ENCODE data around the gene TRPC4AP. TPM values are rescaled to one million over a fixed set of nuclear protein-coding genes. Genes with fewer than 3 reads are reported as not detected.

Gene TRPC4AP
- total and polyA plus RNA-seq, 10 of the 15 experiments (the other 5 are each of a cell fraction or from before 2014, with no cell fraction given), result 1.1 to 61.7 (median 41.2) TPM

DNA sequence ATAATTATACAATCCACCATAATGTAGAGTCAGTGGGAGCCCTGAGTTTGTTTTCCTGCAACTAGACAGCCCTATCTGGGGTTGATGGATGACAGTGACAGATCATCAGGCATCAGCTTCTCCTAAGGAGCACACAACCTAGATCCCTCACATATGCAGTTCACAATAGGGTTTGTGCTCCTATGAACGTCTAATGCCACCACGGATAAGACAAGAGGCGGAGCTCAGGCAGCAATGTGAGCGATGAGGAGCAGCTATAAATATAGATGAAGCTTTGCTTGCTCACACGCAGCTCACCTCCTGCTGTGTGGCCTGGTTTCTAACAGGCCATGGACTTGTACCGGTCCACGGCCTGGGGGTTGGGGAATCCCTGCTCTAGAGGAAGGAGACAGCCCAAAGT is 28.6 kb upstream of the TRPC4AP start:
- H3K27me3 ChIP-seq (replicated peaks in 1 of 2; ENCODE audit: control insufficient read depth in 2 of 2, insufficient read depth in 2 of 2, low read length in 1 of 2), result no peaks in the 10 kb centered on the region
- no peak overlapping the region for H2AFZ ChIP-seq (ENCODE audit: control insufficient read depth, low read depth, low read length)
- H3K4me1 ChIP-seq (ENCODE audit: control insufficient read depth, insufficient read depth, low read length), result no peaks in the 10 kb centered on the region
- FAIRE-seq (no peak), ATAC-seq (no peak), DNase-seq (ENCODE audit: low read depth, low spot score) (no peak)
- H3K36me3 ChIP-seq (ENCODE audit: control insufficient read depth in 2 of 2, insufficient read depth in 2 of 2, low read length in 1 of 2), result peaks cover 4 to 29% of the 10 kb centered on the region in 2 experiments
- WGBS (ENCODE audit: insufficient coverage, insufficient replicate concordance, low lambda C conversion rate, missing lambda C conversion rate), result 76% methylated on average over 7 of the region's 7 CpGs
- TF ChIP-seq RAD21 (IDR thresholded peaks at IDR 0.05; ENCODE audit: insufficient read depth, low read depth, low read length) (no peak), MEF2A (IDR thresholded peaks at IDR 0.05; ENCODE audit: insufficient read depth, low read depth, low read length) (no peak), RELA (IDR thresholded peaks at IDR 0.05; ENCODE audit: borderline replicate concordance, partially characterized antibody) (no peak), PAX8 (IDR thresholded peaks at IDR 0.05) (no peak), EGR1 (IDR thresholded peaks at IDR 0.05; ENCODE audit: borderline replicate concordance in 1 of 2, low read depth in 2 of 2, low read length in 2 of 2) (no peak), TCF7 (IDR thresholded peaks at IDR 0.05; ENCODE audit: borderline replicate concordance) (no peak), MEF2B (IDR thresholded peaks at IDR 0.05; ENCODE audit: partially characterized antibody, poor library complexity, severe bottlenecking) (no peak), ZNF274 (IDR thresholded peaks at IDR 0.05; ENCODE audit: insufficient read depth, insufficient read length) (no peak), TBL1XR1 (IDR thresholded peaks at IDR 0.05; ENCODE audit: low read depth, low read length) (no peak)
- TF ChIP-seq, protein P1, sequence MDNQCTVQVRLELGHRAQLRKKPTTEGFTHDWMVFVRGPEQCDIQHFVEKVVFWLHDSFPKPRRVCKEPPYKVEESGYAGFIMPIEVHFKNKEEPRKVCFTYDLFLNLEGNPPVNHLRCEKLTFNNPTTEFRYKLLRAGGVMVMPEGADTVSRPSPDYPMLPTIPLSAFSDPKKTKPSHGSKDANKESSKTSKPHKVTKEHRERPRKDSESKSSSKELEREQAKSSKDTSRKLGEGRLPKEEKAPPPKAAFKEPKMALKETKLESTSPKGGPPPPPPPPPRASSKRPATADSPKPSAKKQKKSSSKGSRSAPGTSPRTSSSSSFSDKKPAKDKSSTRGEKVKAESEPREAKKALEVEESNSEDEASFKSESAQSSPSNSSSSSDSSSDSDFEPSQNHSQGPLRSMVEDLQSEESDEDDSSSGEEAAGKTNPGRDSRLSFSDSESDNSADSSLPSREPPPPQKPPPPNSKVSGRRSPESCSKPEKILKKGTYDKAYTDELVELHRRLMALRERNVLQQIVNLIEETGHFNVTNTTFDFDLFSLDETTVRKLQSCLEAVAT (IDR thresholded peaks at IDR 0.05), result no peak
- TF ChIP-seq, protein P2, sequence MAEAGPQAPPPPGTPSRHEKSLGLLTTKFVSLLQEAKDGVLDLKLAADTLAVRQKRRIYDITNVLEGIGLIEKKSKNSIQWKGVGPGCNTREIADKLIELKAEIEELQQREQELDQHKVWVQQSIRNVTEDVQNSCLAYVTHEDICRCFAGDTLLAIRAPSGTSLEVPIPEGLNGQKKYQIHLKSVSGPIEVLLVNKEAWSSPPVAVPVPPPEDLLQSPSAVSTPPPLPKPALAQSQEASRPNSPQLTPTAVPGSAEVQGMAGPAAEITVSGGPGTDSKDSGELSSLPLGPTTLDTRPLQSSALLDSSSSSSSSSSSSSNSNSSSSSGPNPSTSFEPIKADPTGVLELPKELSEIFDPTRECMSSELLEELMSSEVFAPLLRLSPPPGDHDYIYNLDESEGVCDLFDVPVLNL (IDR thresholded peaks at IDR 0.05; ENCODE audit: low read depth, low read length), result no peak
- POLR2A ChIA-PET, result no interaction called here
- H3K9ac ChIP-seq (ENCODE audit: control insufficient read depth, insufficient read depth, low read length), result no peak overlapping the region
- in situ Hi-C loops (cut with MboI), result no loop called here
- intact Hi-C loops (cut with micrococcal nuclease; ENCODE audit: unreplicated experiment), result no loop called here
- H3K4me2 ChIP-seq (ENCODE audit: control insufficient read depth, insufficient read depth), result no peak overlapping the region
- no peaks in the 10 kb centered on the region for H3K9me3 ChIP-seq (replicated peaks; ENCODE audit: control insufficient read depth, insufficient read depth, low read length)
- no peaks in the 10 kb centered on the region for H4K20me1 ChIP-seq (ENCODE audit: control insufficient read depth, insufficient read depth)
- no peaks in the 10 kb centered on the region for H3K79me2 ChIP-seq (ENCODE audit: control insufficient read depth, insufficient read depth, low read length)
- no peak overlapping the region for H3K4me3 ChIP-seq
- CTCF ChIA-PET, result no interaction called here
- RAD21 ChIA-PET (ENCODE audit: unreplicated experiment), result no interaction called here
- SMC1A ChIA-PET (ENCODE audit: uncharacterized antibody, unreplicated experiment), result no interaction called here
- H3K27ac ChIP-seq (ENCODE audit: control insufficient read depth, insufficient read depth), result no peak overlapping the region
- no TSS peak for BruUV-seq (replicated peaks)

All from GM12878 (cell line).